Mesodermal cell (in vitro differentiated cells): ENCODE data around the gene ESYT3.
"Not testable (repeated sequence)": the region's sequence is repeated elsewhere in the genome, so short reads cannot be mapped to it uniquely, and the experiment has no call there.

Experiments used
- H3K27ac ChIP-seq: 2 replicates; pipeline ENCODE4 v1.7.0; 2013; ENCODE audit warnings: mild to moderate bottlenecking, low read depth, low read length, moderate library complexity; ENCODE audit not compliant: severe bottlenecking
- H3K36me3 ChIP-seq: 2 replicates; pipeline ENCODE4 v1.7.1; 2013; ENCODE audit warnings: mild to moderate bottlenecking, low read length, moderate library complexity; ENCODE audit not compliant: control insufficient read depth, insufficient read depth
- H3K4me1 ChIP-seq: one replicate; pipeline ENCODE4 v1.7.1; 2013; ENCODE audit warnings: mild to moderate bottlenecking, low read length; ENCODE audit not compliant: insufficient read depth, control insufficient read depth, poor library complexity, severe bottlenecking
- H3K4me3 ChIP-seq: 2 replicates; pipeline ENCODE4 v1.7.0; 2013; ENCODE audit warnings: low read length, control low read depth, mild to moderate bottlenecking; ENCODE audit not compliant: insufficient read depth, poor library complexity, severe bottlenecking; ENCODE audit errors: extremely low read depth
- H3K9me3 ChIP-seq: 2 replicates; pipeline ENCODE4 v1.7.1; 2013; ENCODE audit warnings: mild to moderate bottlenecking, low read length, moderate library complexity; ENCODE audit not compliant: control insufficient read depth
- WGBS, 2 experiments: methylation state at CpG; one replicate each; pipeline ENCODE4 v1.1.5; 2013; ENCODE audit warnings: missing lambda C conversion rate in 2 of 2; ENCODE audit not compliant: insufficient coverage in 2 of 2; 5-methylcytosine and 5-hydroxymethylcytosine counted together

The ESYT3 gene

DNA sequence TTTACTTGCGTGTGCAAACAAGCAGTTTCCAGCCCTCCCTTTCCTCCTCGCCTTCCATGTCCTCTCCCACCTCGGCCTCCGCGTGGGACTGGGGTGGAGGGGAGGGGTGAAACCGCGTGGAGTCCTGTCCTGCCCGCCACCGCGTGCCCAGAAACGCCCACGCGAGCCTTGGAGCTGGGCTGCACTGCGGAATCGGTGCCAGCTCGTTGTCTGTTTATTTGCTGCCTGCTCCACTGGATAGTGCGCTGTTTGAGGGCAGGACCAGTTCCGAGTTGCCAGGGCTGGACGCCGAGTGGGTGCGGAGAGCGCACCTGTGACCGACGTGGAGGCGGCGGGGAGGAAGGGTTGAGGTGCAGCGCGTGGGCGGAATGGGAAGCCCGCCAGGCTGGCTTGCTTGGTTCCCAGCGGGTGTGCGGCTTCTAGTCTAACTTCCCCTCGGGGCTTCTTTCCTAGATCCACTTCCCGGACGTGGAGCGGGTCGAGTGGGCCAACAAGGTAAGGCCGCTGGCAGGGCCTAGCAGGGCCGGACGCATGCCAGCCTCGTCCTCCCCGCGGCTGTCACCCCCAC lies 17.3 kb downstream of the ESYT3 start:
- Histone ChIP-seq H3K36me3 (no peaks in the 10 kb centered on the region), H3K4me1 (no peaks in the 10 kb centered on the region)
- 90 to 91% methylated on average over 33 to 40 of the region's 43 CpGs for WGBS, 2 experiments

DNA sequence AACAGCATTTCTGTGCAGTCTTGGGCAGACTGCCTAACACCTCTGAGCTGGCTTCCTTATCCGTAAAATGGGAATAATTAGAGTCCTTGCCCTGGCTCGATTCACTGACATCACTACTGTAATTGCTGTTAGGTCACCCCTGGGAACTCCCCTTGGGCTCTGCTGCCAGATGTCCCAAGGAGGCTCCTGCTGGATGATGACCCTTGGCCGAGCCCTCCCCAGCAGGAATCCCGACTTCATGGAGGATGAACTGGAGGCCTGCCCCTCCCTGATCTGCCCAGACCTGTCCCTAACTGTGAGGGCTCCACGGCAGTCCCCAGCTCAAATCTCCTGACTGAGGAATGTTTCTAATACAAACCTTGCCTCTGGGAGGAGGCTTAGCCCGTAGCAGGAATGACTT lies 18.0 kb downstream of the ESYT3 start:
- 84 to 86% methylated on average over 6 of the region's 6 CpGs for WGBS, 2 experiments
- no peak overlapping the region for H3K4me3 ChIP-seq
- no peak overlapping the region for H3K27ac ChIP-seq
- no peaks in the 10 kb centered on the region for H3K9me3 ChIP-seq
- H3K4me1 ChIP-seq = no peaks in the 10 kb centered on the region
- H3K36me3 ChIP-seq = no peaks in the 10 kb centered on the region

More for the DNA sequence above, 17.3 kb downstream of the ESYT3 start:
- Histone ChIP-seq H3K27ac (no peak overlapping the region), H3K9me3 (no peaks in the 10 kb centered on the region), H3K4me3 (no peak overlapping the region)

DNA sequence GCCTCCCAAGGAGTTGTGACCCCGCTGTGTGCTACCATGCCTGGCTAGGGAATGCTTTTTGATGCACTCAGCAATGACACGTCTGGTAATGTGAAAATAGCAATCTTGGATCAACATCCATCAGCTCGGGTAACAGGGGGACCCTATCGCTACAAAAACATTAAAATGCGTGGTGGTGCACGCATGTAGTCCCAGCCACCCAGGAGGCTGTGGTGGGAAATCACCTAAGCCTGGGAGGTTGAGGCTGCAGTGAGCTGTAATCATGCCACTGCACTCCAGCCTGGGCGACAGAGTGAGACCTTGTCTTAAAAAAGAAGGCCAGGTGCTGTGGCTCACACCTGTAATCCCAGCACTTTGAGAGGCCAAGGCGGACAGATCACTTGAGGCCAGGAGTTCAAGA lies 19.5 kb downstream of the ESYT3 start:
- not testable (repeated sequence) for H3K36me3 ChIP-seq
- whole genome bisulfite sequencing, 2 experiments = 82 to 92% methylated on average over 7 of the region's 8 CpGs

DNA sequence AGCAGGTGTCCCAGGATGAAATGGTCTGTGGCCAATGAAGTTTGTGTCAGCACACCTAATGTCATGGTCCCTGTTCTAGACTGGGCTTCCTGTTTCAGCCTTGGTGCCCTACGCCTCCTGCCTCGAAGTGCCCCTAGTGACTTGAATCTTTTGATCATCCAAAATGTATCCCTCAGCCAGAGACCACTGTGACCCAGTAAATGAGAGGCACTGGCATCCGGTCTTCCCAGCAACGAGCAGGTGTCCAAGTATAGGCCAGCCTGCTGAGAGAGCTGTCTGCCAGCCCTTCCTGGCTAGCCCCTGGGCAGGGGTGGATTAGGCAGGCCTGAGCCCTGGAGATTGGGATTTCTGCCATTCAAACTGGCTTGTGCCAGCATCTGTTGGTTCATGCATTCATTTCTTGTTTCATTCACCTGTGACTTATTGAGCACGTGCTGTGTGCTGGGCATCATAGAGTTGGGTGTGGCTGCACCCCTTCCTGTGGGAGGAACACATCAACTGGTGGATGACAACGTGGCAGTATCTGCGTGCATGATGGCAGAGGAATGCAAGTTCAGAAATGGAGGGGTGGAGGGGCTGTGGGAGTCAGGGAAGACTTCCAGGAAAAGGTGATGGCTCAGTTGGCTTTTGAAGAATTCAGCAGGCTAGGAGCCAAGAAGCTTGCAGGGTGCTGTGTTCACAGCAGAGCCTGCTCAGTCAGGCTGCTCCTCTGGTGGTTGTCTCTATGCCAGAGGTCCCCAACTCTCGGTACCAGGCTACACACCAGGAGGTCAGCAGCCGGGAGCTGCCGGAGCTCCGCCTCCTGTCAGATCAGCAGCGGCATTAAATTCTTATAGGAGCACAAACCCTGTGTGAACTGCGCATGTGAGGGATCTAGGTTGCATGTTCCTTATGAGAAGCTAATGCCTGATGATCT lies 21.6 kb downstream of the ESYT3 start:
- H3K4me1 ChIP-seq = no peaks in the 10 kb centered on the region
- H3K36me3 ChIP-seq = no peaks in the 10 kb centered on the region
- no peak overlapping the region for H3K4me3 ChIP-seq
- H3K27ac ChIP-seq = no peak overlapping the region
- WGBS, 2 experiments = 87 to 89% methylated on average over 10 to 13 of the region's 13 CpGs
- no peaks in the 10 kb centered on the region for H3K9me3 ChIP-seq

More for the DNA sequence above, 19.5 kb downstream of the ESYT3 start:
- H3K4me3 ChIP-seq, H3K27ac ChIP-seq, H3K4me1 ChIP-seq, H3K9me3 ChIP-seq: not testable (repeated sequence)

DNA sequence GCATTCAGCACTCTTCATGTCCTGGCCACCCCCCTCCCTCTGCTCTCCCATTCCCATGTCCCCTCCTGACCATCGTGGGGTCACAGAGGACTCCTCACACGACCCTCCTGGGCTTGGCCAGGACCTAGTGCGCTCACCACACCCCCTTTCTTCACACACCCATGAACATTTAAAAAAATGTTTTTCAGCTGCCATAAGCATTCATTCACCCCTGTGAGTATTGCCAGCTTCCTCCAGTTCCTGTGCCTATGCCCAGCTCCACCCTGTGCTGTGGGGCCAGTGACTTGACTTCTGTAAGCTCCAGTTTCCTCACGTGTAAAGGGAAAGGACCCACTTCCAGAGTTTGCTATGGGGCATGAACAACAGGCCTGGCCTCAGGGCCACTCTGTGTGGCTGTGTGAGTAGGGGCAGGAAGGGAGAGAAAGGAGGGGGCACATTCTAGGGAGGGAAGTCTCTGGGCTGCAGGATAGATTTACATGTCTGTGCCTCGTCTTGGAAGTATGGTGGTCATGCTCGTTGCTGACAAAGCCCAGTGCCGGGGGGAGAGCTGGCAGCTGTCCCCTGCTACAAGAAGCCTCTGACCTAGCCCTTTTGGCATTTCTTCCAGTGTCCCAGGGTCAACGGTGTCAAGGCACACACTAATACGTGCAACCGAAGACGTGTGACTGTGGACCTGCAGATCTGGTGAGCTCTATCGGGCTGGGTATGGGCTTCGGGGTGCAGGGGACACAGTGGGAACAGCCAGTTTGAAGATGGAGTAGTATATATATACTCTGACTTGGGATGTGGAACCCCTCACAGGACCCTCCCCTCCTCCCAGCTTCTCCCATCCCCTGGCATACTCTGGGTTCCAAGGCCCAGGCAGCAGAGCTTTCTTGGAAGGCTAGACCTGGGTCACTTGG lies 22.8 kb downstream of the ESYT3 start:
- Histone ChIP-seq H3K4me1 (no peaks in the 10 kb centered on the region), H3K4me3 (no peak overlapping the region), H3K36me3 (no peaks in the 10 kb centered on the region), H3K27ac (no peak overlapping the region), H3K9me3 (no peaks in the 10 kb centered on the region)
- 88 to 89% methylated on average over 11 to 13 of the region's 13 CpGs for WGBS, 2 experiments

DNA sequence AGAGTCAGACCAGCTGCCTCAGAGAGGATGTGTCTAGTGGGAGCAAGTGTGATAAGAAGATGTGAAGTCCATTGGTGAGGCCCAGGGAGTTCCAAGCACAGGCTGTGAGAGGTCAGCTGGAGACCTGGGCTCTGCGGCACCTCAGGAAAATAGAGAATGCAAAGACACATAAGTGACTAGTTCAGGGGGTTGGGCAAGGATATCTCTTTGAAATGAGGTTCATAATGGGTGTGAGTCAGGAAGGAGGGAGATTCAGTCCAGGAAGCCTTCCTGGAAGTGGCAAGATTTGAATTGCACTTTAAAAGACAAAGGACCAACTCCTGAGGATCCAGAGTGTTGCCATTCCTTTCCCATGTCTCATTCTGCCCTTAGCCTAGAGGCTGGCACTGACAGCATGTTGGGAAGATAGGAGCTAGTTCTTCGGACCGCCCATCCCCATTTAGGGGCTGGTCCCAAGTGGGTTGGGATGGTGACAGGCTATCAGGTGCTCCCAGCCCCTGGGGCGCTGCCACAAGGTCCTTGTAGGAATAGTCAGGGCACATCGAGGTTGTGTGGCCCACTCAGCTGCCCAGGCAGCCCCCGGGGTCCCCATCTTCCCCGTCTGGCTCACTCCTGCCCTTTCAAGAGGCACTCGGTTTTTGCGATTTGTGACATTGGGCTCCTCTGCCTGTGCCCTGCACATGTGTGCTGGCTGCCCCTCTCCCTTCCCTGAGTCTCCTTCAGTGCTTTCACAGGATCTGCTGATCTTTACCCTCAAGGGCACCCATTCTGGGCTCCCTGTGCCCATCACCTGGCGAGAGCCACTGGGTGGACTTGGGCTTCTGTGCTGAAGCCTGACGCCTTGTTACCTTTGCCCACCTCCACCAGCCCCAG lies 23.7 kb downstream of the ESYT3 start:
- Histone ChIP-seq H3K36me3 (no peaks in the 10 kb centered on the region), H3K27ac (no peak overlapping the region), H3K4me3 (no peak overlapping the region), H3K4me1 (no peaks in the 10 kb centered on the region), H3K9me3 (no peaks in the 10 kb centered on the region)
- 89 to 92% methylated on average over 6 to 8 of the region's 11 CpGs for WGBS, 2 experiments

DNA sequence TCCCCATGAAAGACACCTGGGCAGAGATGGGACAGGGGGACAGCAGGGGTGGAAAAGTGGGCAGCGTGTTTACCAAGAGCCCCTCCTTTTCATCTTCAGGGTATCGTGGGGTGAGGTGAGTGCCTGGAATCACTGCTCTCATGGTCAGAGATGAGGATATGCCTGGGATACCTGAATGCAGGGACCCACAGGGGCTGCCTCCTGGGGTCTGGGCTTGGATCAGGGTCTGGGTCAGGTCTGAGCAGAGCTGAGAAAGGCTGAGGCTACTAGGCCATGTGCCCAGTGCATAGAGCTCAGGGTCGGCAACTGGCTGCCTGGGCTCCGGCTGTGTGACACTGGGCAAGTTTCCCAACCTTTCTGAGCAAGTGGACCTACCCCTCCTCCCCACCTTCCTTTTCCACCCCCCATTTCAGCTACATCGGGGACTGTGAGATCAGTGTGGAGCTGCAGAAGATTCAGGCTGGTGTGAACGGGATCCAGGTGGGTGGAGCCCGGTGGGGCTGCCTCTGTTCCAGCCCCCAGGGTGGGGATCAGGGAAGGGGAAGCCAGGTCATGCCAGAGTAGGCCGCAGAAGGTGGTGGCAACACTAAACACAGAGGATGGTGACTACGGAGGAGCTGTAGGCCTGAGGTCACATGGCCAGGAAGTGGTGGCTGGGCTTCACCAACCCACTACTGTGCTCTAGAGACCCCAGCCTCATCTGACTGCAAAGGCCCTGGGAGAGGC lies 24.5 kb downstream of the ESYT3 start:
- 93 to 94% methylated on average over 5 of the region's 9 CpGs for WGBS, 2 experiments
- no peaks in the 10 kb centered on the region for H3K4me1 ChIP-seq
- H3K4me3 ChIP-seq = no peak overlapping the region
- no peaks in the 10 kb centered on the region for H3K36me3 ChIP-seq
- no peaks in the 10 kb centered on the region for H3K9me3 ChIP-seq
- no peak overlapping the region for H3K27ac ChIP-seq

DNA sequence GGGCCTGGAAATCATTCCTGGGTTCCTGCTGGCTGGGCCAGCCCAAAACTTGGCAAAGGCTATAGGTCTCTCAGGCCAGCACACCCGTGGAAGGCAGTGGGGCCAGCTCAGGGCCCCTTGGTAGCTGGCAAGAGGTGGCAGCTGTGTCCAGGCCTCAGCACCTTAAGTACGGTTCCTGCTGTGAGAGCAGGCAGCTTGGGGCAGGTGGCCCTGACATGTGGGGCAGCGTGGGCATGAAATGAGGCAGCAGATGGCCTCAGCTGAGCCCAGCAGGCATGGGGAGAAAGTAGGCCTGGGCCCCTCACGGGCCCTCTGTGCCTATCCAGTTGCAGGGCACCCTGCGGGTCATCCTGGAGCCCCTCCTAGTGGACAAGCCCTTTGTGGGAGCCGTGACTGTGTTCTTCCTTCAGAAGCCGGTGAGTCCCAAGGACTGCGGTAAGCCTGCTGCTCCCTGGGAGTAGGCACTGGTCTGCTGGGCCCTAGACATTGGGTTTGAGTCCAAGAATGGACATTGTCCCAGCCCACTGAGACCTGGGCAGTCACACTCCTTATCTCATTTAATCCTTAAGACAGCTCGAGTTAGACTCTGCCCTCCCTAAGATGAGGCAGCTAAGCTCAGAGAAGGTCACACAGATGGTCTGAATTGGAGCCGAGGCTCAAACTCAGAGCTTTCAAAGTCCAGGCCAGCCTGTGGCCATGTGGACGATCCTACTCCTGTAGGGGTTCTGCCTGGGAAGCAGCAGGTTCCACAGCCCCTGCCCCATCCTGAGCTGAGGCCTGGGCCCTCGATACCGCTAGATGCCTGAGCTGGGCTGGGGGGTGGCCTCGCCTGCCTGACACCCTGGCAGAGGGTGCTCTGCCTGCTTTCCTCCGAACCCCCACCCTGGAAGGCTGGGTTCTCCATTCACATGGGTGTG lies 25.5 kb downstream of the ESYT3 start:
- no peak overlapping the region for H3K27ac ChIP-seq
- 94% methylated on average over 13 of the region's 15 CpGs for WGBS, 2 experiments
- no peaks in the 10 kb centered on the region for H3K36me3 ChIP-seq
- H3K4me3 ChIP-seq = no peak overlapping the region
- H3K9me3 ChIP-seq = no peaks in the 10 kb centered on the region
- H3K4me1 ChIP-seq = no peaks in the 10 kb centered on the region
